Chondrocyte (in vitro differentiated cells): ENCODE data around the gene KRT3. TPM values are rescaled to one million over a fixed set of nuclear protein-coding genes. Genes with fewer than 3 reads are reported as not detected.

ENCODE experiments used
- DNase-seq: peaks from one replicate; pipeline ENCODE4 v3.0.0; 2021; ENCODE audit warnings: mixed read lengths, low spot score
- H3K27ac Mint-ChIP-seq: one replicate; pipeline ENCODE4 v1.8.0; 2021; ENCODE audit warnings: mild to moderate bottlenecking, moderate library complexity, mixed read lengths; ENCODE audit not compliant: unreplicated experiment
- H3K27me3 Mint-ChIP-seq: 2 replicates; pipeline ENCODE4 v1.8.0; 2021; ENCODE audit warnings: low read depth, mixed read lengths
- H3K36me3 Mint-ChIP-seq: 2 replicates; pipeline ENCODE4 v1.8.0; 2021; ENCODE audit warnings: low read depth, mixed read lengths
- H3K4me1 Mint-ChIP-seq: 2 replicates; pipeline ENCODE4 v1.8.0; 2021; ENCODE audit warnings: low read depth, mild to moderate bottlenecking, mixed read lengths
- H3K4me3 Mint-ChIP-seq: one replicate; pipeline ENCODE4 v1.8.0; 2021; ENCODE audit warnings: mild to moderate bottlenecking, moderate library complexity, mixed read lengths; ENCODE audit not compliant: unreplicated experiment
- H3K9me3 Mint-ChIP-seq: 2 replicates; pipeline ENCODE4 v1.8.0; 2021; ENCODE audit warnings: low read depth, mixed read lengths
- CTCF ChIP-seq: fragments of 200-600 bp; sonication (generic); IDR thresholded peaks from 2 replicates; pipeline ENCODE4 v1.5.0; 2021; ENCODE audit warnings: antibody characterized with exemption, mild to moderate bottlenecking, moderate library complexity
- long read RNA-seq: library from polyadenylated mRNA; stranded (forward); transcript quantifications from one replicate; pipeline ENCODE4 v2.0.0, GENCODE V29; 2021
- total RNA-seq: library from RNA; stranded (reverse); gene quantifications from 3 replicates; pipeline ENCODE4 v1.2.1, GENCODE V29; 2021

KRT3 gene
- total RNA-seq: not detected in 3 replicates
- long read RNA-seq: 0 reads

GRCh38 chr12:52795694-52796428, at the start of gene KRT3:
Gene KRT3 (minus strand): TSS chr12:52796117. CDS start chr12:52796042, 75 bp downstream.
- Mint-ChIP-seq H3K27ac (no peak within 1 kb of the TSS), H3K4me1 (peaks cover 8% of the 10 kb centered on the region), H3K27me3 (peaks cover 25% of the 10 kb centered on the region), H3K36me3 (no peaks in the 10 kb centered on the region), H3K9me3 (no peaks in the 10 kb centered on the region), H3K4me3 (no peak within 1 kb of the TSS)
- no peak for DNase-seq
- TF ChIP-seq CTCF: no peak

- Mint-ChIP-seq H3K27me3 (peaks cover 10% of the 10 kb centered on the region), H3K4me1 (no peaks in the 10 kb centered on the region), H3K4me3 (no peak overlapping the region), H3K9me3 (no peaks in the 10 kb centered on the region), H3K36me3 (no peaks in the 10 kb centered on the region), H3K27ac (no peak overlapping the region)
- TF ChIP-seq CTCF: no peak
- peak; percentile 80 for DNase-seq
These were observed 48.5 kb upstream of the KRT3 start for GRCh38 chr12:52844386-52844785.

- H3K4me3 Mint-ChIP-seq: no peak overlapping the region
- TF ChIP-seq CTCF: no peak
- no peaks in the 10 kb centered on the region for H3K36me3 Mint-ChIP-seq
- peak; percentile 59 for DNase-seq
- H3K4me1 Mint-ChIP-seq: peaks cover 27% of the 10 kb centered on the region
- no peaks in the 10 kb centered on the region for H3K9me3 Mint-ChIP-seq
- no peak overlapping the region for H3K27ac Mint-ChIP-seq
- H3K27me3 Mint-ChIP-seq: peaks cover 2% of the 10 kb centered on the region
These were observed 43.7 kb upstream of the KRT3 start for GRCh38 chr12:52839436-52840105.

GRCh38 chr12:52838609-52839435, 42.9 kb upstream of the KRT3 start:
- Mint-ChIP-seq H3K36me3 (no peaks in the 10 kb centered on the region), H3K4me1 (peaks cover 27% of the 10 kb centered on the region), H3K27ac (no peak overlapping the region), H3K4me3 (no peak overlapping the region), H3K9me3 (no peaks in the 10 kb centered on the region), H3K27me3 (peaks cover 2% of the 10 kb centered on the region)
- no peak for TF ChIP-seq CTCF
- peak; percentile 68 for DNase-seq
